Measurements from ENCODE around the gene SPG21. TPM values are rescaled to one million over a fixed set of nuclear protein-coding genes. Genes with fewer than 3 reads are reported as not detected.

The SPG21 gene
- total and polyA plus RNA-seq, 2 of the 8 experiments (the other 6 are each of a cell fraction or from before 2014, with no cell fraction given) = 67.3 to 72.7 TPM

GRCh38 chr15:64960153-64960552, 29.6 kb downstream of the SPG21 start (continued):
- TF ChIP-seq KDM4A (IDR thresholded peaks at IDR 0.05; ENCODE audit: low read depth, low read length, severe bottlenecking) = no peak

All from H1 (cell line).